HPDE6-E6E7 (cell line): ENCODE measurements around the gene AUTS2.

Experiments used
- DNase-seq: peaks from one replicate; pipeline ENCODE4 v3.0.0; 2011; ENCODE audit warnings: missing footprints; ENCODE audit errors: extremely low spot score

Gene AUTS2

GRCh38 chr7:70383066-70383782 is 784.9 kb downstream of the AUTS2 start:
- DNase-seq = no peak

GRCh38 chr7:70384024-70384423 is 785.7 kb downstream of the AUTS2 start:
- no peak for DNase-seq

- no peak for DNase-seq
These were observed 786.6 kb downstream of the AUTS2 start for GRCh38 chr7:70384891-70385290.

GRCh38 chr7:70387217-70387616 is 788.9 kb downstream of the AUTS2 start:
- no peak for DNase-seq

GRCh38 chr7:70389531-70390151 is 791.4 kb downstream of the AUTS2 start:
- DNase-seq = no peak

GRCh38 chr7:70390251-70390650 is 792.0 kb downstream of the AUTS2 start:
- DNase-seq = no peak

GRCh38 chr7:70392256-70392876 is 794.1 kb downstream of the AUTS2 start:
- DNase-seq = no peak

- DNase-seq = no peak
These were observed 794.7 kb downstream of the AUTS2 start for GRCh38 chr7:70392877-70393435.

- DNase-seq = no peak
These were observed 795.7 kb downstream of the AUTS2 start for GRCh38 chr7:70393956-70394355.

- no peak for DNase-seq
These were observed 802.6 kb downstream of the AUTS2 start for GRCh38 chr7:70400829-70401380.

GRCh38 chr7:70402069-70402468 is 803.8 kb downstream of the AUTS2 start:
- no peak for DNase-seq

GRCh38 chr7:70405241-70405640 is 807.0 kb downstream of the AUTS2 start:
- DNase-seq = no peak

- no peak for DNase-seq
These were observed 808.1 kb downstream of the AUTS2 start for GRCh38 chr7:70406186-70406949.

- no peak for DNase-seq
These were observed 808.6 kb downstream of the AUTS2 start for GRCh38 chr7:70406950-70407209.

- DNase-seq = no peak
These were observed 810.2 kb downstream of the AUTS2 start for GRCh38 chr7:70408477-70408876.

GRCh38 chr7:70408891-70409290 is 810.6 kb downstream of the AUTS2 start:
- no peak for DNase-seq

GRCh38 chr7:70410134-70410750 is 812.0 kb downstream of the AUTS2 start:
- DNase-seq = no peak

GRCh38 chr7:70414368-70414767 is 816.1 kb downstream of the AUTS2 start:
- DNase-seq = no peak

- no peak for DNase-seq
These were observed 817.1 kb downstream of the AUTS2 start for GRCh38 chr7:70415179-70415972.

- no peak for DNase-seq
These were observed 818.2 kb downstream of the AUTS2 start for GRCh38 chr7:70416347-70416985.
